ENCODE data around the gene CLOCK.

Gene CLOCK

DNA sequence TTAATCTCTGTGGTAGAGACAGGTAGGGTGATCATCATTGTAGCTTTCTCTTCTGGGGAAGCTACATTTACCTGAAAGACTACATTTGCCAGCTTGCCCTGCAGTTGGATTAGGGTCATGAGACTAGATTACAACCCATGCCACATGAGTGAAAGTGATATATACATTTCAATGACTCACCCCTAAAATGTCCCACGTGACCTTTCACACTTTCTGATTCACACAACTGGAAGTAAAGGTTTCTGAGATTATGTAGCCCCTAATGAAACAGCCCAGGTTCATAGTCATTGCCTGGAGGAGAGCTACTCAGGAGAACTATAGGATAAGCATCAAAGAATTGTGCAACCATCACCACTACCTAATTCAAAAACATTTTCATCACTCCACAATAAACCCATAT, 27.5 kb upstream of the CLOCK start:
- H3K4me3 Mint-ChIP-seq, result no peak overlapping the region
- TF ChIP-seq, protein P1, sequence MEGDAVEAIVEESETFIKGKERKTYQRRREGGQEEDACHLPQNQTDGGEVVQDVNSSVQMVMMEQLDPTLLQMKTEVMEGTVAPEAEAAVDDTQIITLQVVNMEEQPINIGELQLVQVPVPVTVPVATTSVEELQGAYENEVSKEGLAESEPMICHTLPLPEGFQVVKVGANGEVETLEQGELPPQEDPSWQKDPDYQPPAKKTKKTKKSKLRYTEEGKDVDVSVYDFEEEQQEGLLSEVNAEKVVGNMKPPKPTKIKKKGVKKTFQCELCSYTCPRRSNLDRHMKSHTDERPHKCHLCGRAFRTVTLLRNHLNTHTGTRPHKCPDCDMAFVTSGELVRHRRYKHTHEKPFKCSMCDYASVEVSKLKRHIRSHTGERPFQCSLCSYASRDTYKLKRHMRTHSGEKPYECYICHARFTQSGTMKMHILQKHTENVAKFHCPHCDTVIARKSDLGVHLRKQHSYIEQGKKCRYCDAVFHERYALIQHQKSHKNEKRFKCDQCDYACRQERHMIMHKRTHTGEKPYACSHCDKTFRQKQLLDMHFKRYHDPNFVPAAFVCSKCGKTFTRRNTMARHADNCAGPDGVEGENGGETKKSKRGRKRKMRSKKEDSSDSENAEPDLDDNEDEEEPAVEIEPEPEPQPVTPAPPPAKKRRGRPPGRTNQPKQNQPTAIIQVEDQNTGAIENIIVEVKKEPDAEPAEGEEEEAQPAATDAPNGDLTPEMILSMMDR (IDR thresholded peaks at IDR 0.05; ENCODE audit: unreplicated experiment in 3 of 3), result no peak
- no peak overlapping the region for H3K27ac Mint-ChIP-seq
- H3K9me3 Mint-ChIP-seq, result peaks cover 32% of the 10 kb centered on the region
- no peaks in the 10 kb centered on the region for H3K27me3 Mint-ChIP-seq (ENCODE audit: low read depth)
- H3K4me1 Mint-ChIP-seq, result no peaks in the 10 kb centered on the region
- H3K36me3 Mint-ChIP-seq (ENCODE audit: low read depth), result no peaks in the 10 kb centered on the region

DNA sequence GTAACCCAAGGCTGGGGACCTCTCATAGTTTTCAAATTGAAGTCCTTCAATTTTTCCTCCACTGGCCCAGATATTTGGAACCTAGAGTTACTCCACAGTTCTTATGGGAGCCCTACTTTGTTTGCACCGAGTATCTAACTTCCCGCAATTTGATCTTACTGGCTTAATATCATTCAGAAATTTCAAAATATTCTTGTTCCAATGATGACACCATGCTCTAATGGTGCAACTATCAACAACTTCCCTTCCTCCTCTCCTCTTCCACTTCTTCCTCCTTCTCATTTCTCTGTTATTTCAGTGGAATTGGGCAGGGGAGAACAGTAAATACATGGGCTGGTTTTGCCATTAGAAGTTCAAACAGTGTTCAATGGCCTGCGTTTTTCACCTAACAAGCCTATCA, 25.1 kb upstream of the CLOCK start:
- H3K4me3 Mint-ChIP-seq, result no peak overlapping the region
- H3K4me1 Mint-ChIP-seq, result no peaks in the 10 kb centered on the region
- H3K27me3 Mint-ChIP-seq (ENCODE audit: low read depth), result no peaks in the 10 kb centered on the region
- H3K27ac Mint-ChIP-seq, result no peak overlapping the region
- TF ChIP-seq, protein P1 (IDR thresholded peaks at IDR 0.05; ENCODE audit: unreplicated experiment in 3 of 3), result no peak
- H3K9me3 Mint-ChIP-seq, result peaks cover 18% of the 10 kb centered on the region
- H3K36me3 Mint-ChIP-seq (ENCODE audit: low read depth), result no peaks in the 10 kb centered on the region

DNA sequence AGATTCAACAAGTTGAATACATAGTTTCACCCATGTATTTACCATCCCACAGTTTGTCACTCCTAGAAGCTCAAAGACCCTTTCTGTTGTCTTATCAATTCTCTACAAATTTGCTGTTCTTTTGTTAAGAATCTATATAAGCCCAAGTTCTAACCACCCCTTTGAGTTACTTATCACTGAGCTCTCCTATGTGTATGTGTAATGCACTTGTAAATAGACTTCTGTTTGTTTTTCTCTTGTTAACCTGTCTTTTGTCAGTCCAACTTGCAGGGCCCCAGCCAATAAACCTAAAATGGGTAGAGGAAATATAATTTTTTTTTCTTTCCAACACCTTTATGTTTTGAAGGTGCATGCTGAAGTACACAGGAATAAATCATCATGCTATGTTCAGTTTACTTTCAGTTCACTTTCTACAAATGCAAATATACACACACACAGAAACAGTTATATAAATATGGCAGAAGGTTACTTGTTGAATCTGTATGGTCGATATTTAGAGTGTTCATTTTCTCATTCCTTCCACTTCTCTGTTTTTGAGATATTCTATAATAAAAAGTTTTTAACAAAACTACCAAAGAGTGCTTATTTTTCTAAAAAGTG, 22.3 kb upstream of the CLOCK start:
- TF ChIP-seq, protein P1 (IDR thresholded peaks at IDR 0.05; ENCODE audit: unreplicated experiment in 3 of 3), result no peak
- H3K36me3 Mint-ChIP-seq (ENCODE audit: low read depth), result no peaks in the 10 kb centered on the region
- no peaks in the 10 kb centered on the region for H3K9me3 Mint-ChIP-seq
- no peaks in the 10 kb centered on the region for H3K27me3 Mint-ChIP-seq (ENCODE audit: low read depth)
- no peak overlapping the region for H3K27ac Mint-ChIP-seq
- H3K4me1 Mint-ChIP-seq, result no peaks in the 10 kb centered on the region
- no peak overlapping the region for H3K4me3 Mint-ChIP-seq

DNA sequence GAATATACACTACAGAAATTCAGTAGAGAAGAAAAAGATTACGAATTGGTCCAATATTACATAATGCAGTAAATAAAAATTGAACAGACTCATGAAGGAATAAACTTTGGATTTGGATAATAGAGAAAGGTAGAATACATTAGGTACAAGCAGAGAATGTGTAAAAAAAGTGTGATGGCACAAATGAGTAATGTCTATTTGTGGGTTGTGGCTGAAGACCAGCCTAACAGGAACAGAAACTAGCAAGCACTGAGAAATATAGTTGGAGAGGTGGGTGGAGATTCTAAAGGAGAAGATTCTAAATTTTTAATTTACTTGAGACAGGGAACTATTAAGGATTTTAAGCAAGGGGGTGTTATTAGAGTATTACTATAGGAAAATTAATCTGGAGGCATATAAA, 15.2 kb upstream of the CLOCK start:
- Mint-ChIP-seq H3K4me1 (no peaks in the 10 kb centered on the region), H3K9me3 (peaks cover 2% of the 10 kb centered on the region), H3K36me3 (ENCODE audit: low read depth) (no peaks in the 10 kb centered on the region), H3K27ac (no peak overlapping the region), H3K27me3 (ENCODE audit: low read depth) (no peaks in the 10 kb centered on the region), H3K4me3 (no peak overlapping the region)
- TF ChIP-seq, protein P1 (IDR thresholded peaks at IDR 0.05; ENCODE audit: unreplicated experiment in 3 of 3), result no peak

DNA sequence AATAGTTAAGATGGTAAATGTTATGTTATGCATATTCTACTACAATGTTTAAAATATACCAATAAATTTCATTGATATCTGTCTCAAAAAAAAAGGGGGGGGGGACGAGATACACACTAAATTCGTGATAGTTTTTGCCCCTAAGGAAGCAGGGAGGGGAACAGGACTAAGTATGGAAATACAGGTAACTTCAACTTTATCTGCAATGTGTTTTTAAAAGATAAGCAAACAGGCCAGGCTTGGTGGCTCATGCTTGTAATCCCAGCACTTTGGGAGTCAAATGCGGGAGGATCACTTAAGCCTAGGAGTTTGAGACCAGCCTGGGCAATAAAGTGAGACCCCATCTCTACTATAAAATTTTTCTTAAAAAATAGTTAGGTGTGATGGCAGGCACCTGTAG, 13.4 kb upstream of the CLOCK start:
- Mint-ChIP-seq H3K9me3 (peaks cover 2% of the 10 kb centered on the region), H3K27me3 (ENCODE audit: low read depth) (no peaks in the 10 kb centered on the region), H3K4me1 (no peaks in the 10 kb centered on the region), H3K4me3 (no peak overlapping the region), H3K27ac (no peak overlapping the region), H3K36me3 (ENCODE audit: low read depth) (no peaks in the 10 kb centered on the region)
- TF ChIP-seq, protein P1 (IDR thresholded peaks at IDR 0.05; ENCODE audit: unreplicated experiment in 3 of 3), result no peak

DNA sequence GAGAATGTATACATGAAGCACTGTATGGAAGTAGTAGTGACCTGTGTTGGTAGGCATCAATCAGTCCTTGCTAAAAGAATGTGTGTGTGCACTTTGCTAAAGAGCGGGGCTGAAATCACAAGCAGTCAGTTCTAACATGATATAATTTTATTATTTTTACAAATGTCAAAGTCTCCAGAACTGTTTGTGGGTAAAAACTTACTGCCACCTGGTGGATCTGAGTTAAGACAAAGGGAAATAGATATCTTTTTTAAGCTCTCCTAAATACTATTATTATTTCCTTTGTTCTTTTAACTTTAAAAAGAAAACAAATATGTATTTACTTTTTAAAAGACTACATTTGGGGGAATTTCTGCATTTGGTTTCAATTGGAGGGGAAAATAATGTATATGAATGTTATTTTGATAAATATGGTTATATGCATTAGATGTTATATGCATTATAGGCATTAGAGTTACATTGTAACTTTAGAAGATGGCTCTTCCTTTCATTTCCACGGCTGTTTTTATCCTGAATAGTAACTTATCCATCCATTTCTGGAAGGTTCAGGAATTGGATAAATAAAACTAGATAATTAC, 7.8 kb upstream of the CLOCK start:
- TF ChIP-seq, protein P1 (IDR thresholded peaks at IDR 0.05; ENCODE audit: unreplicated experiment in 3 of 3), result peak; percentile 35 to 52 (median 39)
- H3K4me1 Mint-ChIP-seq, result peaks cover 8% of the 10 kb centered on the region
- H3K27ac Mint-ChIP-seq, result no peak overlapping the region
- H3K27me3 Mint-ChIP-seq (ENCODE audit: low read depth), result no peaks in the 10 kb centered on the region
- H3K9me3 Mint-ChIP-seq, result peaks cover 2% of the 10 kb centered on the region
- no peaks in the 10 kb centered on the region for H3K36me3 Mint-ChIP-seq (ENCODE audit: low read depth)
- H3K4me3 Mint-ChIP-seq, result no peak overlapping the region

Measured in nephron (organoid).